ENCODE measurements around the gene ZNF622. TPM values are rescaled to one million over a fixed set of nuclear protein-coding genes. Genes with fewer than 3 reads are reported as not detected.

The ZNF622 gene
- total RNA-seq, 1 donor from 2014 or later: 25.8 TPM

DNA sequence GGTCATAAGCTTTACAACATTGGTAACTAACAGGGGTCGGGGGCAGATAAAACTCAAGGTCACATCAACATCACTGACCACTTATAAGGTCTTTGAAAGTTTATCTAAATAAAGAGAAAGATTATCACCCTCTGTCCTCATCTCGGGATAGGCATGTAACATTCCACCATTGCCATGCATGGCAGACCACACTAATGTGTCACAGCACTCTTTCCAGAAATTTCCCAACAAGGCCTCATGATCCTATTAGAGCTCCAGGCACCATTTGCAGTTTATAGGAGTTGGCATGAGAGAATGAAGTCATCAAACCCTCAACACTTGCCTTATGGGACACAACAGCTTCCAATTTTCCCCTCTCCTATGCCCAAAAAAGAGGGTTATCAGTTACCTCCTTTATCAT lies 31.9 kb upstream of the ZNF622 start:
- Mint-ChIP-seq H3K9me3 (ENCODE audit: unreplicated experiment) (no peaks in the 10 kb centered on the region), H3K4me3 (ENCODE audit: unreplicated experiment) (no peak overlapping the region), H3K27me3 (ENCODE audit: unreplicated experiment) (no peaks in the 10 kb centered on the region), H3K27ac (ENCODE audit: unreplicated experiment) (no peak overlapping the region), H3K4me1 (ENCODE audit: unreplicated experiment) (no peaks in the 10 kb centered on the region), H3K36me3 (ENCODE audit: low read depth, unreplicated experiment) (peaks cover 5% of the 10 kb centered on the region)
- no peak for DNase-seq (ENCODE audit: low spot score)
- TF ChIP-seq CTCF (IDR thresholded peaks at IDR 0.05; ENCODE audit: unreplicated experiment): no peak

DNA sequence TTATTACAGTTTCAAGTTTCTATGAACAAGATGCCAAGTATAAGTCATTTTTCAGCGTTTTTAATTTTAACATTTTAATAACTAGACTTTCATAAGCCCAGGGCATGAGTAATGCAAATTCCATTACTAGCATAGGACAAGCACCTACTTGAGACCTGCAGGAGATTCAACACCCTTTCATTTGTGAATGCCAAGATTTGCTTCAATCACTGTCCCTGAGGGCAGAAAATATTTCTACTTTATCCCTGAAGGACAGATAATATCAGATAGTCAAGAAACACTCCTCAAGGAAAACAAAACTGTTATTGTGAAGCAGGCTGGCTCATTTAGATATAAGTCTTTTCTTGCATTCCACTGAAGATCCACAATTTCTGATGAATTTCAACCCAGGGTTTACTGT lies 27.7 kb upstream of the ZNF622 start:
- TF ChIP-seq CTCF (IDR thresholded peaks at IDR 0.05; ENCODE audit: unreplicated experiment): no peak
- no peak overlapping the region for H3K4me3 Mint-ChIP-seq (ENCODE audit: unreplicated experiment)
- no peaks in the 10 kb centered on the region for H3K9me3 Mint-ChIP-seq (ENCODE audit: unreplicated experiment)
- H3K36me3 Mint-ChIP-seq (ENCODE audit: low read depth, unreplicated experiment): peaks cover 5% of the 10 kb centered on the region
- no peaks in the 10 kb centered on the region for H3K4me1 Mint-ChIP-seq (ENCODE audit: unreplicated experiment)
- DNase-seq (ENCODE audit: low spot score): no peak
- no peaks in the 10 kb centered on the region for H3K27me3 Mint-ChIP-seq (ENCODE audit: unreplicated experiment)
- H3K27ac Mint-ChIP-seq (ENCODE audit: unreplicated experiment): no peak overlapping the region

DNA sequence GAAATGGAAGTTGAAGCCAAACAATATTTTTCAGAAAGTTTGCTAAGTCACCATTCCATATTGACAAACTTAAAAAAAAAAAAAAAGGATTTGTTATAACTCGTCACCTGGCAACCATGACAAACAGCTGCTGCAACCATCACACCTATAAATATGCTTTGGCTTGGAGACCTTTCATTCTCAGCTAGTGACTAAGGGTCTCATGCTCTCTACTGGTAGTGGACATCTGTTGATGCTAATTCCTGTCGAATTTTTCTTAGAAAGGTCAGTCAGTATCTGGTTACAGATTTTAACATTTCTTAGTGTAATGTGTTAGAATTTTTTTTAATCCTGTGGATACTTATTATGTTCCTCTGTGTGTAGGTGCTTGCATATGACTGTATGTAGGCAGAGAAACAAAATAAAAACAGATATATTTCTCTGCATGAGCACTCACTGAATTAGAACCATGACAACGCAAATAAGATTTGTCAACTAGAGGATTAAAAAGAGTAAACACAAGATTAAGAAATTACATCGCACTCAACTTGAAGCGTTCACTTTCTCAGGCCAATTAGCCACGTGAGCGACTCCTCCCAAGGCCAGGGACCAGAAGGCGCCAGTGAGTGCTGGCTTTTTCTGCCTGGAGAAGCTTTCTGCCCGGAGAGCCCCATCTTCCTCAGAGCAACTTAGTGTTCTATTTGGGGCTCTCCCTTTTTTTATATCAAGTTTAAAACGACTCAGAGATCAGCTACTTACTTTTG lies 27.0 kb upstream of the ZNF622 start:
- TF ChIP-seq CTCF (IDR thresholded peaks at IDR 0.05; ENCODE audit: unreplicated experiment): no peak
- Mint-ChIP-seq H3K4me1 (ENCODE audit: unreplicated experiment) (no peaks in the 10 kb centered on the region), H3K36me3 (ENCODE audit: low read depth, unreplicated experiment) (peaks cover under 1% of the 10 kb centered on the region), H3K27me3 (ENCODE audit: unreplicated experiment) (no peaks in the 10 kb centered on the region), H3K4me3 (ENCODE audit: unreplicated experiment) (no peak overlapping the region), H3K9me3 (ENCODE audit: unreplicated experiment) (no peaks in the 10 kb centered on the region), H3K27ac (ENCODE audit: unreplicated experiment) (no peak overlapping the region)
- no peak for DNase-seq (ENCODE audit: low spot score)

- H3K9me3 Mint-ChIP-seq (ENCODE audit: unreplicated experiment): no peaks in the 10 kb centered on the region
- TF ChIP-seq CTCF (IDR thresholded peaks at IDR 0.05; ENCODE audit: unreplicated experiment): no peak
- no peak for DNase-seq (ENCODE audit: low spot score)
- no peaks in the 10 kb centered on the region for H3K36me3 Mint-ChIP-seq (ENCODE audit: low read depth, unreplicated experiment)
- no peak overlapping the region for H3K4me3 Mint-ChIP-seq (ENCODE audit: unreplicated experiment)
- H3K27me3 Mint-ChIP-seq (ENCODE audit: unreplicated experiment): peaks cover 3% of the 10 kb centered on the region
- H3K27ac Mint-ChIP-seq (ENCODE audit: unreplicated experiment): no peak overlapping the region
- H3K4me1 Mint-ChIP-seq (ENCODE audit: unreplicated experiment): no peaks in the 10 kb centered on the region
Measured at GRCh38 chr5:16490911-16491310, 25.3 kb upstream of the ZNF622 start.

DNA sequence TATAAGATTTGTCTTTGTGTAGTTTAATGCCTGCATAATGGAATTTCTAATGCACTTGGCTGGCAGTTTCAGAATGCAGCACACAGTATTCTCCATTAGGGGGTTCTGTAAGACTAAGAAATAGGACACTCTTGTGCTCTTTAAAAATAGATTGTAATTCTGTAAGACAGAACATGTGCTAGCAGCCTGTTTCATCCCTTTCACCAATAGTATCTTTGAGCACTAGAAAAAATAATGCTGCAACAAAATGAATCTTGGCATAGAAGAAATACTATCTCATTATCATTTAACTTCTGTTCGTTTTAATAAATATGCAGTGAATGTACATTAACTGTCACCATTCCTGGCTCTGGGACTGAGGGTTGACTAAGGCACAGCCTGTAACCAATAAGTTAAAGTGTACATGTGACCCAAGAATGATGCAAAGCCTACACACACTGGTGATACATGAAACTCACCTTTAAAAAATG lies 23.8 kb upstream of the ZNF622 start:
- Mint-ChIP-seq H3K9me3 (ENCODE audit: unreplicated experiment) (no peaks in the 10 kb centered on the region), H3K36me3 (ENCODE audit: low read depth, unreplicated experiment) (no peaks in the 10 kb centered on the region), H3K4me3 (ENCODE audit: unreplicated experiment) (no peak overlapping the region), H3K27me3 (ENCODE audit: unreplicated experiment) (peaks cover 3% of the 10 kb centered on the region), H3K4me1 (ENCODE audit: unreplicated experiment) (no peaks in the 10 kb centered on the region), H3K27ac (ENCODE audit: unreplicated experiment) (no peak overlapping the region)
- no peak for DNase-seq (ENCODE audit: low spot score)
- TF ChIP-seq CTCF (IDR thresholded peaks at IDR 0.05; ENCODE audit: unreplicated experiment): no peak
